HCT116 (cell line): ENCODE data around the gene DRAM1.

ENCODE experiments used
- EZH2 ChIP-seq: fragments of 200-600 bp; sonication (generic); IDR thresholded peaks from 2 replicates; pipeline ENCODE4 v1.6.1; 2017; ENCODE audit warnings: antibody characterized with exemption, mixed run types
- JUND ChIP-seq: IDR thresholded peaks from 2 replicates; pipeline ENCODE4 v1.6.1; 2012
- TF ChIP-seq, protein P1 (sequence below), 3 experiments: fragments of 200-600 bp in 1 of 3; sonication (generic) in 1 of 3; IDR thresholded peaks in 2 of 3; conservative IDR thresholded peaks in 1 of 3; 2 replicates each; pipeline ENCODE4 v1.5.1; 2012 to 2017; ENCODE audit warnings: low read depth in 2 of 3, low read length in 2 of 3, antibody characterized with exemption in 1 of 3, borderline replicate concordance in 1 of 3, control low read depth in 1 of 3, mild to moderate bottlenecking in 1 of 3, mixed read lengths in 1 of 3, mixed run types in 1 of 3, moderate library complexity in 1 of 3; ENCODE audit not compliant: insufficient read depth in 1 of 3

- TF ChIP-seq JUND (no peak), EZH2 (no peak)
- TF ChIP-seq, protein P1, sequence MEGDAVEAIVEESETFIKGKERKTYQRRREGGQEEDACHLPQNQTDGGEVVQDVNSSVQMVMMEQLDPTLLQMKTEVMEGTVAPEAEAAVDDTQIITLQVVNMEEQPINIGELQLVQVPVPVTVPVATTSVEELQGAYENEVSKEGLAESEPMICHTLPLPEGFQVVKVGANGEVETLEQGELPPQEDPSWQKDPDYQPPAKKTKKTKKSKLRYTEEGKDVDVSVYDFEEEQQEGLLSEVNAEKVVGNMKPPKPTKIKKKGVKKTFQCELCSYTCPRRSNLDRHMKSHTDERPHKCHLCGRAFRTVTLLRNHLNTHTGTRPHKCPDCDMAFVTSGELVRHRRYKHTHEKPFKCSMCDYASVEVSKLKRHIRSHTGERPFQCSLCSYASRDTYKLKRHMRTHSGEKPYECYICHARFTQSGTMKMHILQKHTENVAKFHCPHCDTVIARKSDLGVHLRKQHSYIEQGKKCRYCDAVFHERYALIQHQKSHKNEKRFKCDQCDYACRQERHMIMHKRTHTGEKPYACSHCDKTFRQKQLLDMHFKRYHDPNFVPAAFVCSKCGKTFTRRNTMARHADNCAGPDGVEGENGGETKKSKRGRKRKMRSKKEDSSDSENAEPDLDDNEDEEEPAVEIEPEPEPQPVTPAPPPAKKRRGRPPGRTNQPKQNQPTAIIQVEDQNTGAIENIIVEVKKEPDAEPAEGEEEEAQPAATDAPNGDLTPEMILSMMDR (IDR thresholded peaks at IDR 0.05 in 2 of 3, conservative IDR thresholded peaks at IDR 0.05 in 1 of 3; ENCODE audit: borderline replicate concordance in 1 of 3, insufficient read depth in 1 of 3, low read depth in 2 of 3, low read length in 2 of 3), result no peak
Observed at GRCh38 chr12:101832030-101832429, 45.4 kb upstream of the DRAM1 start.
